Ishikawa (cell line): Measurements from ENCODE around the gene TNC.

Experiments
- CEBPB ChIP-seq: IDR thresholded peaks from 2 replicates; pipeline ENCODE4 v1.6.1; 2012
- CREB1 ChIP-seq: IDR thresholded peaks from 2 replicates; pipeline ENCODE4 v1.6.1; 2012; ENCODE audit warnings: low read depth
- EGR1 ChIP-seq: IDR thresholded peaks from 2 replicates; pipeline ENCODE4 v1.6.1; 2012
- EP300 ChIP-seq: IDR thresholded peaks from 2 replicates; pipeline ENCODE4 v1.6.1; 2012; ENCODE audit warnings: borderline replicate concordance
- FOXM1 ChIP-seq: IDR thresholded peaks from 2 replicates; pipeline ENCODE4 v1.6.1; 2012; ENCODE audit warnings: low read depth, borderline replicate concordance
- NFIC ChIP-seq: IDR thresholded peaks from 2 replicates; pipeline ENCODE4 v1.6.1; 2012
- RAD21 ChIP-seq: IDR thresholded peaks from 2 replicates; pipeline ENCODE4 v1.6.1; 2012; ENCODE audit warnings: low read depth
- REST ChIP-seq: IDR thresholded peaks from 2 replicates; pipeline ENCODE4 v1.6.1; 2012; ENCODE audit warnings: low read depth, mild to moderate bottlenecking
- TAF1 ChIP-seq: IDR thresholded peaks from 2 replicates; pipeline ENCODE4 v1.6.1; 2012; ENCODE audit warnings: low read depth, mild to moderate bottlenecking
- TEAD4 ChIP-seq: IDR thresholded peaks from 2 replicates; pipeline ENCODE4 v1.6.1; 2012
- USF1 ChIP-seq: IDR thresholded peaks from 2 replicates; pipeline ENCODE4 v1.6.1; 2012
- YY1 ChIP-seq: IDR thresholded peaks from 2 replicates; pipeline ENCODE4 v1.6.1; 2012; ENCODE audit warnings: low read depth
- ZBTB7A ChIP-seq: IDR thresholded peaks from 2 replicates; pipeline ENCODE4 v1.6.1; 2012; ENCODE audit warnings: low read depth
- TF ChIP-seq, protein P1 (sequence below): IDR thresholded peaks from 2 replicates; pipeline ENCODE4 v1.6.1; 2012

TNC gene

GRCh38 chr9:115016344-115016743 is 101.6 kb downstream of the TNC start:
- TF ChIP-seq NFIC = no peak
- no peak for TF ChIP-seq FOXM1

GRCh38 chr9:115015018-115015635 is 102.8 kb downstream of the TNC start:
- TF ChIP-seq CREB1 (no peak), RAD21 (peak; percentile 53)

DNA sequence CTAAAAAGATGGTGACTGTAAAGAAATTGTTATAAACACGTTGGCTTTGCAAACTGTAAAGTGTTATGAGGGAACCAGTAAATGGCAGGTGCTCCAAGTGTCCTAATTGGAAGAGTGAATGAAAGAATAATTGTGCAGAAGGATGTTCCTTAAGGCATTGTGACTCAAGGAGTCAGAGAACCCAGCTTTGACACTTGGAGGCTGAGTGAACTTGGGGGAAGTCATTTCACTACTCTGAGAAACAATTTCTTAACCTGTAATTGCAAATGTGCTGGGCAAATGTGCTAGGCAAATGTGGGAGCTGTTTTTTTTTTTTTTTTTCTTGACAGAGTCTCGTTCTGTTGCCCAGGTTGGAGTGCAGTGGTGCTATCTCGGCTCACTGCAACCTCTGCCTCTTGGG is 103.5 kb downstream of the TNC start:
- TF ChIP-seq NFIC (no peak), FOXM1 (no peak), CEBPB (no peak), TEAD4 (no peak), EP300 (no peak), USF1 (no peak), RAD21 (no peak), CREB1 (no peak), TAF1 (no peak), REST (no peak), ZBTB7A (no peak)
- TF ChIP-seq, protein P1, sequence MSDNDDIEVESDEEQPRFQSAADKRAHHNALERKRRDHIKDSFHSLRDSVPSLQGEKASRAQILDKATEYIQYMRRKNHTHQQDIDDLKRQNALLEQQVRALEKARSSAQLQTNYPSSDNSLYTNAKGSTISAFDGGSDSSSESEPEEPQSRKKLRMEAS = no peak

DNA sequence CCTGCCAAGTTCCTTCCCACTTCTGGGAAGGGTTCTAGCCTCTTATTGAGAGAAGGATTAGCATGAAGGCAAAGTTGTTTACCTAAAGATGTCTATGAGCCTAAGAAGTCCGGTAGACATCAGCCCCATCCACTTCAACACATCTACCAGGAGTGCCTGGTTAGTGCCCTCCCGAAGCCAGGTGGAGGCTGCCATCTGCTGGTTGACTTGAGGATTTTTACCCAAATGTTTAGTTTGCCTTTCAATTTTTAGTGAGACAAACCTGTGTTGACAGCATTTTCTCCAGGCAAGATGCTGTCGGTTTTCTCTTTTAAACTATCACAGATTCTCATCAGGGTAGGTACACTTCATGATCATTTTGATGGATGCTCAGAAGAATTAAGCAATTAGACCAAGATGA is 104.0 kb downstream of the TNC start:
- no peak for TF ChIP-seq FOXM1
- TF ChIP-seq RAD21 = peak; percentile 96

- TF ChIP-seq TAF1 (no peak), TEAD4 (no peak), RAD21 (no peak), YY1 (no peak), USF1 (no peak), EP300 (no peak), CEBPB (no peak), NFIC (no peak), EGR1 (no peak), REST (no peak)
Measured at GRCh38 chr9:115012486-115012885, 105.5 kb downstream of the TNC start.

GRCh38 chr9:115010874-115011273 is 107.1 kb downstream of the TNC start:
- TF ChIP-seq CREB1 (no peak), REST (no peak)
